NCI-H146 treated with DMSO at 0.1 percent for 48 hours (cell line): ENCODE measurements around the gene IRF7.
"Not testable (repeated sequence)": the region's sequence is repeated elsewhere in the genome, so short reads cannot be mapped to it uniquely, and the experiment has no call there.

Source experiments
- DNase-seq: peaks from one replicate; lab custom pipeline; 2025; ENCODE audit not compliant: unreplicated experiment; lab: John Stamatoyannopoulos, UW

Gene IRF7

GRCh38 chr11:584287-584686, 31.5 kb downstream of the IRF7 start:
- DNase-seq: no peak

GRCh38 chr11:581752-582151, 34.0 kb downstream of the IRF7 start:
- no peak for DNase-seq

- DNase-seq: no peak
Observed at GRCh38 chr11:581342-581741, 34.4 kb downstream of the IRF7 start.

- DNase-seq: no peak
Observed at GRCh38 chr11:579830-580601, 35.7 kb downstream of the IRF7 start.

- DNase-seq: no peak
Observed at GRCh38 chr11:578276-579035, 37.3 kb downstream of the IRF7 start.

GRCh38 chr11:577611-577894, 38.2 kb downstream of the IRF7 start:
- no peak for DNase-seq

GRCh38 chr11:576811-577610, 38.7 kb downstream of the IRF7 start:
- DNase-seq: no peak

- DNase-seq: peak; percentile 92
Observed at GRCh38 chr11:575996-576768, 39.6 kb downstream of the IRF7 start, which contains the start of gene PHRF1. PHRF1 (plus strand) TSS chr11:576470; CDS start chr11:581513, 5,043 bp downstream.

- DNase-seq: peak; percentile 62
Observed at GRCh38 chr11:575313-575995, 40.3 kb downstream of the IRF7 start.

- DNase-seq: no peak
Observed at GRCh38 chr11:574632-575312, 41.0 kb downstream of the IRF7 start.

- DNase-seq: not testable (repeated sequence)
Observed at GRCh38 chr11:574031-574570, 41.6 kb downstream of the IRF7 start.

- DNase-seq: no peak
Observed at GRCh38 chr11:573146-573759, 42.5 kb downstream of the IRF7 start.

- no peak for DNase-seq
Observed at GRCh38 chr11:571802-572185, 44.0 kb downstream of the IRF7 start.

GRCh38 chr11:569158-569885, 46.4 kb downstream of the IRF7 start:
- DNase-seq: no peak

- DNase-seq: peak; percentile 86
Observed at GRCh38 chr11:568306-569157, 47.2 kb downstream of the IRF7 start.

GRCh38 chr11:567629-568292, 48.0 kb downstream of the IRF7 start:
- no peak for DNase-seq

GRCh38 chr11:567011-567628, 48.6 kb downstream of the IRF7 start:
- DNase-seq: no peak
